HEK293T (cell line): ENCODE measurements around the gene MUL1.

Experiments
- CTCF ChIA-PET: fragments of 350-600 bp; formaldehyde crosslinking; extraction: SDS; loops from one replicate; lab custom pipeline; 2021; ENCODE audit warnings: antibody characterized with exemption, inconsistent platforms; lab: Yijun Ruan, JAX
- POLR2A ChIA-PET: fragments of 350-600 bp; formaldehyde crosslinking; extraction: SDS; loops from one replicate; lab custom pipeline; 2020; ENCODE audit warnings: antibody characterized with exemption, inconsistent platforms; lab: Yijun Ruan, JAX
- DNase-seq: peaks from one replicate; pipeline ENCODE4 v3.0.0; 2012; ENCODE audit warnings: mixed read lengths; ENCODE audit errors: extremely low spot score
- ARNT ChIP-seq: fragments of 450-650 bp; IDR thresholded peaks from 2 replicates; pipeline ENCODE4 v1.6.1; 2017; ENCODE audit warnings: mild to moderate bottlenecking
- BHLHE40 ChIP-seq: fragments of 450-650 bp; IDR thresholded peaks from 2 replicates; pipeline ENCODE4 v1.6.1; 2016; ENCODE audit warnings: mild to moderate bottlenecking, moderate library complexity, borderline replicate concordance
- CTBP1 ChIP-seq: fragments of 450-650 bp; IDR thresholded peaks from 2 replicates; pipeline ENCODE4 v1.6.1; 2016; ENCODE audit warnings: borderline replicate concordance
- ELF4 ChIP-seq: fragments of 450-650 bp; IDR thresholded peaks from 2 replicates; pipeline ENCODE4 v1.6.1; 2017; ENCODE audit warnings: antibody characterized with exemption
- FOXA1 ChIP-seq: fragments of 450-650 bp; IDR thresholded peaks from 2 replicates; pipeline ENCODE4 v1.6.1; 2016; ENCODE audit warnings: mild to moderate bottlenecking
- FOXK2 ChIP-seq: fragments of 450-650 bp; IDR thresholded peaks from 2 replicates; pipeline ENCODE4 v1.6.1; 2016; ENCODE audit warnings: mild to moderate bottlenecking
- FOXM1 ChIP-seq: fragments of 450-650 bp; IDR thresholded peaks from 2 replicates; pipeline ENCODE4 v1.6.1; 2017; ENCODE audit warnings: mild to moderate bottlenecking, borderline replicate concordance
- HDGF ChIP-seq: fragments of 450-650 bp; IDR thresholded peaks from 2 replicates; pipeline ENCODE4 v1.6.1; 2017; ENCODE audit warnings: antibody characterized with exemption, borderline replicate concordance
- L3MBTL2 ChIP-seq: fragments of 450-650 bp; conservative IDR thresholded peaks from 2 replicates; pipeline ENCODE4 v1.6.1; 2016; ENCODE audit warnings: mild to moderate bottlenecking
- LEF1 ChIP-seq: fragments of 450-650 bp; IDR thresholded peaks from 2 replicates; pipeline ENCODE4 v1.6.1; 2017; ENCODE audit warnings: mild to moderate bottlenecking, borderline replicate concordance
- NFRKB ChIP-seq: fragments of 450-650 bp; IDR thresholded peaks from 2 replicates; pipeline ENCODE4 v1.6.1; 2016; ENCODE audit warnings: mild to moderate bottlenecking, moderate library complexity
- SP1 ChIP-seq: fragments of 450-650 bp; IDR thresholded peaks from 2 replicates; pipeline ENCODE4 v1.6.1; 2017
- SUZ12 ChIP-seq: fragments of 450-650 bp; IDR thresholded peaks from 2 replicates; pipeline ENCODE4 v1.6.1; 2016; ENCODE audit warnings: mild to moderate bottlenecking
- TARDBP ChIP-seq: fragments of 450-650 bp; IDR thresholded peaks from 2 replicates; pipeline ENCODE4 v1.6.1; 2016
- ZNF384 ChIP-seq: fragments of 450-650 bp; IDR thresholded peaks from 2 replicates; pipeline ENCODE4 v1.6.1; 2016
- TF ChIP-seq, protein P1 (sequence below): fragments of 450-650 bp; IDR thresholded peaks from 2 replicates; pipeline ENCODE4 v1.6.1; 2016

The MUL1 gene

DNA sequence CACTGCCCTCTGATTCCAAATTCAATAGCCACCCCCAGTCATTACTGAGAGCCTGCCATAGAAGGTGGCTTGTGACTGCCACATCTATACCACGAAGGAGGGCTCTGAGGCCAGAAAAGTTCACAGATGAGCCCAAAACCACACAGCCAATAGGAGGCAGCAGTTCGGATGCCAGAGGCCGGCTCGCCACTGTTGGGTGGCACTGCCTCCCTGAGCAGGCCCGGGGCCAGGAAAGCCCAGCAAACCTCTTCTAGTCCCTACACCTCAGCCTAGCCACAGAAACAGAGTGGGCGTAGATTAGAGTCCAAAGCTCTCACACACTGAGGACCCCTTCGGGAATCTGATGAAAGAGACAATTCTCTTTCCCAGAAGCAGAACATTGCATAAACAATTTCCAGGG, 16.1 kb downstream of the MUL1 start:
- ChIA-PET CTCF (interaction anchor here (1.3 kb wide), 1 partner anchor 145 kb away, joined by 3 read pairs; no protein-coding TSS in a partner anchor), POLR2A (no interaction called here)
- DNase-seq, result no peak
- TF ChIP-seq TARDBP (no peak), SP1 (no peak), NFRKB (no peak), ARNT (no peak), FOXA1 (no peak), L3MBTL2 (no peak)

DNA sequence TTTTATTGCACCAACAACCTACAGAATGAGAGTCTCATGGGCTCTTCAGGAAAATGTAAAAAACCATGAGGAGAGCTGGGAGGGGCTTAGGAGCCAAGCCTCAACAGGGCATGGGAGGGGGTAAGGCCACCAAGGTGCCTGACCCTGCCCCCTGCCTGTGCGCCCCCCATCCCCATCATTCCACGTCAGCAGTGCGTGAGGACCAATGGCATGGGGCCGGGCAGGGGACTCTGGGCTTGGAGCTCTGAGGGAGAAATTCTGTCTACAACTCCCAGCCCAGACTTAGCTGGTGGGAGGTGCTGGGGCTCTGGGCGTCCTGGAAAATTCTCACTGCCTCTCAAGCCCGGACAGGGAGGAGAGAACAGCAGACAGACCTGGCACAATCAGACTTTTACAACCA, 16.8 kb downstream of the MUL1 start:
- TF ChIP-seq, protein P1, sequence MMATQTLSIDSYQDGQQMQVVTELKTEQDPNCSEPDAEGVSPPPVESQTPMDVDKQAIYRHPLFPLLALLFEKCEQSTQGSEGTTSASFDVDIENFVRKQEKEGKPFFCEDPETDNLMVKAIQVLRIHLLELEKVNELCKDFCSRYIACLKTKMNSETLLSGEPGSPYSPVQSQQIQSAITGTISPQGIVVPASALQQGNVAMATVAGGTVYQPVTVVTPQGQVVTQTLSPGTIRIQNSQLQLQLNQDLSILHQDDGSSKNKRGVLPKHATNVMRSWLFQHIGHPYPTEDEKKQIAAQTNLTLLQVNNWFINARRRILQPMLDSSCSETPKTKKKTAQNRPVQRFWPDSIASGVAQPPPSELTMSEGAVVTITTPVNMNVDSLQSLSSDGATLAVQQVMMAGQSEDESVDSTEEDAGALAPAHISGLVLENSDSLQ, result no peak
- TF ChIP-seq ARNT, result no peak
- no peak for TF ChIP-seq SUZ12
- no peak for TF ChIP-seq NFRKB
- no peak for TF ChIP-seq BHLHE40
- no peak for TF ChIP-seq SP1
- TF ChIP-seq FOXM1, result no peak
- TF ChIP-seq ZNF384, result no peak
- TF ChIP-seq TARDBP, result no peak
- TF ChIP-seq ELF4, result no peak
- no peak for TF ChIP-seq CTBP1
- no peak for TF ChIP-seq FOXK2
- no peak for TF ChIP-seq LEF1
- TF ChIP-seq L3MBTL2, result no peak
- no peak for TF ChIP-seq HDGF
- TF ChIP-seq FOXA1, result no peak
- CTCF ChIA-PET, result interaction anchor here (0.8 to 2.6 kb wide), 3 partner anchors 57 to 278 kb away, joined by 3 to 12 read pairs (median 4); no protein-coding TSS in a partner anchor
- no peak for DNase-seq
- POLR2A ChIA-PET, result no interaction called here

DNA sequence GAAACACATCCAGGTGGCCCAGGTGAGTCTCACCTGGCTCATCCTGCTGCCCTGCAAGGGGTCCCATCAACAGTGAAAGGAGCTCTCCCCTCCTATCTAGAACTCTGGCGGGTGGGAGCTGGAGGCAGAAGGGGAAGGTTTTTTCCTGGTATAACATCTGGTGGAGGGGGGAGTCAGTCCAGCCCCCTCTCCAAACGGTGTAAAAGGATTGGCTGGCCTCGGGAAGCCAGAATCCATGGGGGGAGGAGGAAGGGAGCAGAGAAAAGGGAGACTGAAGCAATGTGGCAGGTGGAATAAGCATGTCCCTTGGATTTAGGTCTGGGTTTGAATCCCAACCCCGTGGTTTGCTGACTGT, 20.7 kb downstream of the MUL1 start:
- ChIA-PET CTCF (no interaction called here), POLR2A (interaction anchor here (1.1 kb wide), 1 partner anchor 174 kb away, joined by 3 read pairs; the partner anchor contains the start of gene DDOST)
- no peak for DNase-seq
- no peak for TF ChIP-seq ZNF384
- TF ChIP-seq HDGF, result no peak

DNA sequence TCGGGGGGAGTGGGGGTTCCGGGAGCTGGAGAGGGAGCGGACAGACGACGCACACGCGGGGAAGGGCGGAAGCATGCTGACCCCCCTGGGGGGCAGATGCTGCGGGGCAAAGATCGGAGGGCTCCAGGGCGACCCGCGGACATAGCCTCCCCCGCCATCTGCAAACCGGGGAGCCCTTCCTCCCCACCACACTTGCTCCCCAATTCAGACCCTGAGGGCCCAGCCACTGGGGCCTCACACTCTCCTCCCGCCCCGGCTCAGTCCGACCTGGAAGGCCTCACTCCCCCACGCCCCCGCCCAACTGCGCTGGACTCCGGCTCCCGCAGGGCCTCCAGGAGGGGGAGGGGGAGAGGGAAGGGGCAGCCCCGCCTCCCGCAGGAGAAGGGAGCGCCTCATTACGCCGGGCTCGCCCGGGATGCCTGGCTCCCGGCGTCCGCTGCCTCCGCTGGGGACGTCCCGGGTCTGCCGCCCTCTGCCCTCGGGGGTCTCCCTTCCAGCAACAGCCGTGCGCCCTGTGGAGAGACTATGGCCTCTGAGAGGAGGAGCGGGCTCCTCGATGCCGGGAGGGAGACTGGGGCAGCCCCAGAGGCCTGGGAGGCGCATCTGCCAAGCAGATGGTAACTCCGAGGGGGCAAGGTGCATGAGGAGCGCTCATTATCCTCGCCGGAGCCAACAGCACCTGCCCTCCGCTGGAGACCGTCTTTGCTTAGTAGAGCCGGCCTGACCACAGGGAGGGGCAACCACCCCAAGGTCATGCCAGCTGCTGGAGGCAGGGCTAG, 21.3 kb downstream of the MUL1 start:
- CTCF ChIA-PET, result interaction anchor here (0.8 kb wide), 1 partner anchor 21 kb away, joined by 3 read pairs; no protein-coding TSS in a partner anchor
- peak; percentile 64 for DNase-seq
- POLR2A ChIA-PET, result interaction anchor here (0.9 to 2.6 kb wide), 6 partner anchors 17 to 47 kb away, joined by 3 to 12 read pairs (median 4); partner anchors contain the start of gene MUL1
- TF ChIP-seq HDGF, result no peak
- peak; percentile 48 for TF ChIP-seq L3MBTL2

DNA sequence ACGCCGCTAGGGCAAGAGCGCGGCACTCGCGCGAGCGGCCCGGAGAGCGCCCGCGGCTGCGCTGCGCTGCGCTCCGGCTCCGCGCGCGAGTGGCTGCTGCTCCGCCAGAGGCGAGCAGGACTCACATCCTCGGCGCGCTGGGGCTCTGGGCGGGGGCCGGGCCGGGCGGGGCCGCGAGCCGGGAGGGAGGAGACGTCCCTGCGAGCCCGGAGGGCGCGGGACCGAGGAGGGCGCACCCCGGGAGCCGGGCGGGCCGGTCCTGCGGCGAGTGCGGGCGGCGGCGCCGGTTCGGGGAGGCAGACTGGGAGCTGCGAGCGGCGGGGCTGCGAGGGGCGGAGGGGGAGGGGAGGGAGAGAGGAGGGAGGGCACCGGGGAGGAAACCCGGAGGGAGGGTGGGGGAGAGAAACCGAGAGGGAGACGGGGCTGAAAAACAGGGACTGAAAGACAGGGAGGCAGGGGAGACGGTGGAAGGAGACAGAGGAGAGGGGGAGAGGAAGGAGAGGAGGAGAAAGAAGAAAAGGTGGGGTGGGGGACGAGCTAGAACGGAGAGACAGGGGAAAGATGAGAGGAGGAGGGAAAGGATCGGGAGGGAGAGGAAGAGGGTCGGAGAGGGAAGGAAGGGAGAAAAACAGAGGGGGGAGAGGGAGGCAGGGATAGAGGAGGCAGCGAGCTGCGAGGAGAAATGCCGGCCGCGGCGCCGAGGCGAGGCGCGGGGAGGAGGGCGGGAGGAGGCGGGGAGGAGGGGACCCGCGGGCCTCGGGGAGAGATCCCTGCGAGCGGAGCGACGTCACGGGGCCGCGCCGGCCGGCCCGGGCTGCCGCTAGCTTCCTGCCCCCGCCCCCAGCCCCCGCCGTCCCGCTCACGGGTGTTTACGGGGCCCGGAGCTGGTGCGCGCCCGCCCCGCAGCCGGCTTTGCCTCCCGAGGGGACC, 22.2 kb downstream of the MUL1 start, which contains the start of gene CAMK2N1:
Gene CAMK2N1 (minus strand): TSS at position 684 of the 930 bp plus-strand sequence. CDS start 831 bp downstream, outside the sequence.
- ChIA-PET POLR2A (interaction anchor here (0.9 to 2.6 kb wide), 6 partner anchors 18 to 47 kb away, joined by 3 to 12 read pairs (median 4); partner anchors contain the start of gene MUL1), CTCF (interaction anchor here (0.6 to 0.8 kb wide), 2 partner anchors 20 to 130 kb away, joined by 3 read pairs; no protein-coding TSS in a partner anchor)
- TF ChIP-seq ZNF384, result no peak
- no peak for TF ChIP-seq LEF1
- peak; percentile 76 for DNase-seq

- peak; percentile 17 for DNase-seq
- no peak for TF ChIP-seq LEF1
- TF ChIP-seq ZNF384, result no peak
- no peak for TF ChIP-seq CTBP1
- TF ChIP-seq FOXA1, result no peak
- TF ChIP-seq SP1, result no peak
- TF ChIP-seq ARNT, result no peak
- TF ChIP-seq L3MBTL2, result no peak
- TF ChIP-seq, protein P1, result no peak
- no peak for TF ChIP-seq HDGF
- CTCF ChIA-PET, result no interaction called here
- POLR2A ChIA-PET, result interaction anchor here (0.7 to 2.6 kb wide), 4 partner anchors 19 to 573 kb away, joined by 3 to 12 read pairs (median 6); partner anchors contain the start of gene MUL1
These were observed 23.2 kb downstream of the MUL1 start for GRCh38 chr1:20484519-20485462.
